Neuronal stem cell (in vitro differentiated cells): ENCODE results near the gene FREY1.
A peak's percentile ranks its signal among the peaks of the same experiment; 100 is the strongest.

Experiments
- DNase-seq: peaks from one replicate; pipeline ENCODE4 v3.0.0-alpha.2; 2013; ENCODE audit warnings: low spot score
- H2AFZ ChIP-seq: one replicate; pipeline ENCODE4 v1.6.1; 2013; ENCODE audit warnings: mild to moderate bottlenecking, low read length, inconsistent platforms
- H2AK5ac ChIP-seq: 2 replicates; pipeline ENCODE4 v1.6.1; 2013; ENCODE audit warnings: low read depth, mild to moderate bottlenecking, inconsistent platforms, low read length, moderate library complexity, mixed read lengths
- H2BK120ac ChIP-seq: 2 replicates; pipeline ENCODE4 v1.6.1; 2013; ENCODE audit warnings: low read depth, mild to moderate bottlenecking, inconsistent platforms, low read length, moderate library complexity, mixed read lengths
- H2BK12ac ChIP-seq: one replicate; pipeline ENCODE4 v1.6.1; 2013; ENCODE audit warnings: low read length, inconsistent platforms
- H2BK15ac ChIP-seq: 2 replicates; pipeline ENCODE4 v1.6.1; 2013; ENCODE audit warnings: mild to moderate bottlenecking, low read length, inconsistent platforms, mixed read lengths
- H2BK5ac ChIP-seq: one replicate; pipeline ENCODE4 v1.6.1; 2013; ENCODE audit warnings: inconsistent platforms, mild to moderate bottlenecking, low read length, moderate library complexity
- H3K14ac ChIP-seq: one replicate; pipeline ENCODE4 v1.6.1; 2013; ENCODE audit warnings: low read length, inconsistent platforms
- H3K18ac ChIP-seq: 2 replicates; pipeline ENCODE4 v1.6.1; 2013; ENCODE audit warnings: low read length, inconsistent platforms
- H3K23ac ChIP-seq: 2 replicates; pipeline ENCODE4 v1.6.1; 2013; ENCODE audit warnings: low read depth, mild to moderate bottlenecking, mixed read lengths, low read length, inconsistent platforms; ENCODE audit not compliant: poor library complexity
- H3K27ac ChIP-seq: replicated peaks from 3 replicates; pipeline ENCODE4 v1.5.1; 2013; ENCODE audit warnings: low read length, inconsistent platforms
- H3K27me3 ChIP-seq, 3 experiments: 2 replicates each; pipeline ENCODE4 v1.6.1; 2013; ENCODE audit warnings: low read length in 3 of 3, mild to moderate bottlenecking in 2 of 3, inconsistent platforms in 1 of 3, low read depth in 1 of 3, mixed read lengths in 1 of 3, moderate library complexity in 1 of 3; ENCODE audit not compliant: control insufficient read depth in 3 of 3, insufficient read depth in 3 of 3
- H3K36me3 ChIP-seq, 2 donors: replicated peaks in 1 of 2; 2 replicates each; pipeline ENCODE4 v1.6.1; 2013; ENCODE audit warnings: low read length in 2 of 2; ENCODE audit not compliant: control insufficient read depth in 2 of 2, insufficient read depth in 2 of 2
- H3K4ac ChIP-seq: 2 replicates; pipeline ENCODE4 v1.6.1; 2013; ENCODE audit warnings: inconsistent platforms, mild to moderate bottlenecking, low read length, moderate library complexity
- H3K4me1 ChIP-seq, 2 donors: 1 replicate in 1 of 2; 2 replicates in 1 of 2; pipeline ENCODE4 v1.6.1; 2013; ENCODE audit warnings: low read length in 2 of 2, low read depth in 1 of 2; ENCODE audit not compliant: control insufficient read depth in 2 of 2, insufficient read depth in 1 of 2
- H3K4me2 ChIP-seq: one replicate; pipeline ENCODE4 v1.6.1; 2013; ENCODE audit warnings: mild to moderate bottlenecking, low read length, inconsistent platforms; ENCODE audit not compliant: insufficient read depth, poor library complexity, severe bottlenecking
- H3K4me3 ChIP-seq, 2 donors: 2 replicates each; pipeline ENCODE4 v1.5.1; 2013; ENCODE audit warnings: low read length in 2 of 2, mild to moderate bottlenecking in 2 of 2, inconsistent platforms in 1 of 2, moderate library complexity in 1 of 2
- H3K79me1 ChIP-seq: one replicate; pipeline ENCODE4 v1.6.1; 2013; ENCODE audit warnings: low read depth, mild to moderate bottlenecking, inconsistent platforms, low read length, moderate library complexity
- H3K9ac ChIP-seq: one replicate; pipeline ENCODE4 v1.6.1; 2013; ENCODE audit warnings: mild to moderate bottlenecking, low read depth, low read length, inconsistent platforms; ENCODE audit not compliant: poor library complexity
- H3K9me3 ChIP-seq, 2 donors: replicated peaks in 1 of 2; 2 replicates each; pipeline versions ENCODE3 to v1.6.1; 2013; ENCODE audit warnings: low read length in 2 of 2, mild to moderate bottlenecking in 2 of 2, inconsistent platforms in 1 of 2, low read depth in 1 of 2, mixed read lengths in 1 of 2, moderate library complexity in 1 of 2; ENCODE audit not compliant: control insufficient read depth in 2 of 2, insufficient read depth in 1 of 2
- H4K8ac ChIP-seq: one replicate; pipeline ENCODE4 v1.6.1; 2013; ENCODE audit warnings: low read depth, mild to moderate bottlenecking, inconsistent platforms, low read length, moderate library complexity
- H4K91ac ChIP-seq: one replicate; pipeline ENCODE4 v1.6.1; 2013; ENCODE audit warnings: low read length, low read depth, mild to moderate bottlenecking, inconsistent platforms; ENCODE audit not compliant: poor library complexity
- WGBS, 2 donors: extraction: QIAGEN DNeasy Blood & Tissue Kit; methylation state at CpG; one replicate each; pipeline ENCODE4 v1.1.7; 2013; ENCODE audit warnings: missing lambda C conversion rate in 2 of 2, mixed read lengths in 1 of 2; ENCODE audit not compliant: insufficient read length in 2 of 2, insufficient replicate concordance in 1 of 2; ENCODE audit errors: extremely low coverage in 2 of 2; 5-methylcytosine and 5-hydroxymethylcytosine counted together

FREY1 gene

DNA sequence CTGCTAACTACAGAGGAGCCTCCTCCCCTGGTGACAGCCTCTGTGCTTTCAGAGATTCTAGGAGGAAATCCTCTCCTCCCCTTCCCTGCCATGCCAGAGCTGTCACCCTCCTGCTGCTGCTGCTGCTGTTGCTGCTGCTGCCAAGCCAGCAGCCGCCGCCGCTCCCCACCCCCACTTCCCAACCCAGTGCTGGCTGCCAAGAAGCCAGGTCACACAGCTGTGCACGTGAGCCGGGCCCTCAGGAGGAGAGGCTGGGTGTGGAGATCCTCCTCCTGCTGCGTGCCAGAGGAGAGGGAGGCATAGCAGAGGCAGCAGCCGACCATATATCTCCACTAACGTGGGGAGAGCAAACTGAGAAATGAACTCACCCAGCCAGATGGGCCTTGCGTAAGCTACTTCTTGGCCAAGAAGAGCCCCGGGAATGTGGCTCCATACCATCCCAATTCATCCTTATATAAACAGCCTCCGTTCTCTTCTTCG, 47.4 kb downstream of the FREY1 start:
- no peak overlapping the region for H3K27ac ChIP-seq
- no peak overlapping the region for H2BK12ac ChIP-seq
- H2BK120ac ChIP-seq: no peak overlapping the region
- peaks cover 0 to 7% of the 10 kb centered on the region in 2 donors for H3K4me1 ChIP-seq
- H4K8ac ChIP-seq: no peak overlapping the region
- peaks cover 14 to 81% of the 10 kb centered on the region in 2 donors for H3K36me3 ChIP-seq
- H4K91ac ChIP-seq: no peak overlapping the region
- peak overlapping the region; percentile 9 for H3K18ac ChIP-seq
- H3K9me3 ChIP-seq: no peaks in the 10 kb centered on the region
- H3K9ac ChIP-seq: no peak overlapping the region
- H3K14ac ChIP-seq: no peak overlapping the region
- H3K4ac ChIP-seq: no peak overlapping the region
- H3K4me2 ChIP-seq: peak overlapping the region; percentile 2
- no peak for DNase-seq
- H2AK5ac ChIP-seq: no peak overlapping the region
- H3K23ac ChIP-seq: peak overlapping the region; percentile 36
- H2BK15ac ChIP-seq: no peak overlapping the region
- no CpG with 5 or more reads among the region's 12 CpGs for WGBS, 2 donors
- no peak overlapping the region for H2AFZ ChIP-seq
- no peaks in the 10 kb centered on the region for H3K79me1 ChIP-seq
- H3K4me3 ChIP-seq: no peak overlapping the region
- H2BK5ac ChIP-seq: no peak overlapping the region
- no peaks in the 10 kb centered on the region for H3K27me3 ChIP-seq

DNA sequence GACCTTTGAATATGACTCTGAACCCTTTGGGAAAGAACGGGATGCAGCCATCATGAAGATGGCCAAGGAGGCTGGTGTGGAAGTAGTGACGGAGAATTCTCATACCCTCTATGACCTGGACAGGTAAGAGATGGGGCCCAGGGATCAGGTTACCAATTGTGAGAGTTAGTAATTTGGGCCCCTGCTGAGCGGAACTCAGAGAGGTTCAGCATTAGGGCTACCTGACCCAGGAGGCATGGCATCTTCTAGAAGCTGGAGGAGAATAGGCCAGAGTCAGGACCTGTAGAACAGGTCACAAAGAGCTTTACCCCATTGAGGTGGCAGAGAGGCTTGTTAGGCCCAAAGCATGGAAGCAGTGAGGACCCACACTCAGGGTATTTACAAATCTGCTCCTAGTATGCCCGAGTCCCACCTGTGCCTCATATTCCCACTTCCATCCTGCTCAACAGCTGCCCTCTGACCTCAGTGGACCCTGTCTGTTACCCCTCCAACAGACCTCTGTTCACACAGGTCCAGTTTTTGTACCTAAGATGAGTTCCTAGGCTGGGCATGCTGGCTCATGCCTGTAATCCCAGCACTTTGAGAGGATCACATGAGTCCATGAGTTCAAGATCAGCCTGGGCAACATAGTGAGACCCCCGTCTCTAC, 48.2 kb downstream of the FREY1 start:
- no peak overlapping the region for H3K27ac ChIP-seq
- no peak overlapping the region for H2BK15ac ChIP-seq
- H2AK5ac ChIP-seq: no peak overlapping the region
- no peak overlapping the region for H3K4ac ChIP-seq
- H3K4me1 ChIP-seq: peaks cover 0 to 7% of the 10 kb centered on the region in 2 donors
- no peaks in the 10 kb centered on the region for H3K9me3 ChIP-seq
- H3K18ac ChIP-seq: no peak overlapping the region
- H2BK12ac ChIP-seq: no peak overlapping the region
- no peak overlapping the region for H3K14ac ChIP-seq
- H3K27me3 ChIP-seq: no peaks in the 10 kb centered on the region
- no peak for DNase-seq
- H3K4me3 ChIP-seq: no peak overlapping the region
- no peak overlapping the region for H4K91ac ChIP-seq
- no peaks in the 10 kb centered on the region for H3K79me1 ChIP-seq
- no peak overlapping the region for H2BK120ac ChIP-seq
- peaks cover 13 to 79% of the 10 kb centered on the region in 2 donors for H3K36me3 ChIP-seq
- H2BK5ac ChIP-seq: no peak overlapping the region
- peak overlapping the region; percentile 17 for H3K9ac ChIP-seq
- no peak overlapping the region for H3K4me2 ChIP-seq
- H4K8ac ChIP-seq: no peak overlapping the region
- WGBS, 2 donors: no CpG with 5 or more reads among the region's 5 CpGs
- H3K23ac ChIP-seq: no peak overlapping the region
- no peak overlapping the region for H2AFZ ChIP-seq

DNA sequence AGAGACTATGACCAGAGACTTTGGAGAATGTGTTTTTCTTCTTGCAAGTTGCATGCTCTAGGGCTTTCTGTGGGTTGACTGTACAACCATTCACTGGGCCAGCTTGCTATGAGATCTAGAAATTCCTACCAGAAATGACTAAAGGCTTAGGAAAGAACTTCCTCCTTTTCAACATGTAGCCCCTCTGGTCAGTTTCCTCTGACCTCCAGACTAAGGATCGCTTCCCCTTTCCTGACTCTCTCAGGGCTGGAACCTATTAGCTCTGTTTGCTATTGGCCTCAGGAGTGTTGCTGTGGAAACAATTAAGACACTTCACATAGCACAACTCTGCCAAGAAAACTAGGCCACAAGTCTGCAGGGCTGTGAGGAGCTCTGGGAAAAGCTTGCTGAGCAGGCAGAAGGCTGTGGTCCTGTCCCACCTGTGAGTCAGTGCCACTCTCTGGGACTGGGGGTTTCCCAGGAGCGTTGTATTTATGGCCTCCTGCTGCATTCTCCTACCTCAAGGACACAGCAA, 49.1 kb downstream of the FREY1 start:
- H3K23ac ChIP-seq: no peak overlapping the region
- no peak overlapping the region for H2AFZ ChIP-seq
- no peaks in the 10 kb centered on the region for H3K27me3 ChIP-seq
- no CpG with 5 or more reads among the region's 2 CpGs for WGBS, 2 donors
- H3K4ac ChIP-seq: no peak overlapping the region
- H2AK5ac ChIP-seq: no peak overlapping the region
- peaks cover 0 to 7% of the 10 kb centered on the region in 2 donors for H3K4me1 ChIP-seq
- no peaks in the 10 kb centered on the region for H3K9me3 ChIP-seq
- H2BK12ac ChIP-seq: no peak overlapping the region
- peaks cover 12 to 71% of the 10 kb centered on the region in 2 donors for H3K36me3 ChIP-seq
- no peak overlapping the region for H2BK15ac ChIP-seq
- no peak overlapping the region for H3K4me3 ChIP-seq
- H3K27ac ChIP-seq: no peak overlapping the region
- H3K79me1 ChIP-seq: no peaks in the 10 kb centered on the region
- no peak overlapping the region for H3K4me2 ChIP-seq
- no peak overlapping the region for H4K91ac ChIP-seq
- no peak overlapping the region for H4K8ac ChIP-seq
- DNase-seq: no peak
- no peak overlapping the region for H3K9ac ChIP-seq
- H3K18ac ChIP-seq: no peak overlapping the region
- H3K14ac ChIP-seq: no peak overlapping the region
- no peak overlapping the region for H2BK120ac ChIP-seq
- H2BK5ac ChIP-seq: peak overlapping the region; percentile 69
